ENCODE results near the gene MAGEH1.
"Not testable (repeated sequence)": the region's sequence is repeated elsewhere in the genome, so short reads cannot be mapped to it uniquely, and the experiment has no call there.

DNA sequence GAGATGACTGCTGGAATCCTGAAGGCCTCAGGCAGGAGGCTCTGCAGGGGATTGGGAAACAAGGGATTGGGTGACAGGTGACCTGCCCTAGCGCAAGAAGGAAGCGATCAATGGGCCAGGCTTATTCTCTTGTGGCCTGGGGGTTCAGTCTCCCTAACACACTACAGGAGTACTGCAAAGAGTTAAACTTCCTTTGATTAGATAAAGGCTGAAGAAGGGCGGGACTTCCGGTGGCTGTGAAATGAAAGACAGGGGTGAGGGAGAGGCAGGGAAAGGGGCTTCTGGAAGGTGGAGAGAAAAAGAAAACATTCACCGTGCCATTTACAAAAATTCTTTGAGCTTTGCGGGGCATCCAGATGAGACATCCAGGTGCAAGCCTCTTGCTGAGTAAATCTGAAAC, 3.8 kb downstream of the MAGEH1 start:
- TF ChIP-seq, protein P1, sequence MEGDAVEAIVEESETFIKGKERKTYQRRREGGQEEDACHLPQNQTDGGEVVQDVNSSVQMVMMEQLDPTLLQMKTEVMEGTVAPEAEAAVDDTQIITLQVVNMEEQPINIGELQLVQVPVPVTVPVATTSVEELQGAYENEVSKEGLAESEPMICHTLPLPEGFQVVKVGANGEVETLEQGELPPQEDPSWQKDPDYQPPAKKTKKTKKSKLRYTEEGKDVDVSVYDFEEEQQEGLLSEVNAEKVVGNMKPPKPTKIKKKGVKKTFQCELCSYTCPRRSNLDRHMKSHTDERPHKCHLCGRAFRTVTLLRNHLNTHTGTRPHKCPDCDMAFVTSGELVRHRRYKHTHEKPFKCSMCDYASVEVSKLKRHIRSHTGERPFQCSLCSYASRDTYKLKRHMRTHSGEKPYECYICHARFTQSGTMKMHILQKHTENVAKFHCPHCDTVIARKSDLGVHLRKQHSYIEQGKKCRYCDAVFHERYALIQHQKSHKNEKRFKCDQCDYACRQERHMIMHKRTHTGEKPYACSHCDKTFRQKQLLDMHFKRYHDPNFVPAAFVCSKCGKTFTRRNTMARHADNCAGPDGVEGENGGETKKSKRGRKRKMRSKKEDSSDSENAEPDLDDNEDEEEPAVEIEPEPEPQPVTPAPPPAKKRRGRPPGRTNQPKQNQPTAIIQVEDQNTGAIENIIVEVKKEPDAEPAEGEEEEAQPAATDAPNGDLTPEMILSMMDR (IDR thresholded peaks at IDR 0.05; ENCODE audit: insufficient read depth, low read length, poor library complexity, severe bottlenecking), result not testable (repeated sequence)
- not testable (repeated sequence) for TF ChIP-seq EZH2phosphoT487 (conservative IDR thresholded peaks at IDR 0.05; ENCODE audit: low read length)
